Liver (tissue), 9 donors: ENCODE data around the gene RPL35. TPM values are rescaled to one million over a fixed set of nuclear protein-coding genes. Genes with fewer than 3 reads are reported as not detected.

Experiments used
- DNase-seq: peaks from one replicate; pipeline ENCODE4 v3.0.0-alpha.2; 2017; ENCODE audit warnings: low spot score
- H3K27ac ChIP-seq, 2 donors: one replicate each; pipeline ENCODE4 v1.7.0; 2013; ENCODE audit warnings: inconsistent platforms in 2 of 2, low read length in 2 of 2, control low read depth in 1 of 2, low read depth in 1 of 2, mild to moderate bottlenecking in 1 of 2
- H3K27me3 ChIP-seq, 4 donors: one replicate each; pipeline versions ENCODE4 v1.6.1 to v1.7.0; 2013; ENCODE audit warnings: low read length in 3 of 4, inconsistent platforms in 1 of 4, mild to moderate bottlenecking in 1 of 4, moderate library complexity in 1 of 4; ENCODE audit not compliant: control insufficient read depth in 4 of 4, insufficient read depth in 4 of 4
- H3K36me3 ChIP-seq, 4 donors: one replicate each; pipeline versions ENCODE4 v1.6.1 to v1.7.0; 2013; ENCODE audit warnings: low read length in 3 of 4, mild to moderate bottlenecking in 3 of 4, low read depth in 1 of 4, moderate library complexity in 1 of 4; ENCODE audit not compliant: control insufficient read depth in 4 of 4, insufficient read depth in 3 of 4
- H3K4me1 ChIP-seq, 4 donors: one replicate each; pipeline versions ENCODE4 v1.6.1 to v1.7.0; 2013; ENCODE audit warnings: low read length in 3 of 4, mild to moderate bottlenecking in 3 of 4, moderate library complexity in 1 of 4; ENCODE audit not compliant: control insufficient read depth in 4 of 4, insufficient read depth in 4 of 4
- H3K4me3 ChIP-seq, 3 donors: one replicate each; pipeline versions ENCODE4 v1.6.1 to v1.7.0; 2013; ENCODE audit warnings: low read length in 3 of 3, control low read depth in 1 of 3, low read depth in 1 of 3, mild to moderate bottlenecking in 1 of 3
- H3K9ac ChIP-seq, 2 donors: one replicate each; pipeline ENCODE4 v1.7.0; 2013; ENCODE audit warnings: low read length in 2 of 2, mild to moderate bottlenecking in 2 of 2, moderate library complexity in 2 of 2, control low read depth in 1 of 2, low read depth in 1 of 2
- H3K9me3 ChIP-seq, 4 donors: one replicate each; pipeline versions ENCODE4 v1.6.1 to v1.7.0; 2013; ENCODE audit warnings: low read length in 3 of 4; ENCODE audit not compliant: control insufficient read depth in 4 of 4
- ATF3 ChIP-seq: IDR thresholded peaks from 2 replicates; pipeline ENCODE4 v1.6.1; 2016; ENCODE audit warnings: antibody characterized with exemption
- CTCF ChIP-seq: fragments of 150-350 bp; IDR thresholded peaks from 2 replicates; pipeline ENCODE4 v1.5.1; 2017; ENCODE audit warnings: improper control_type of control experiment, low read depth, low read length; ENCODE audit not compliant: missing input control
- EGR1 ChIP-seq, 2 donors: IDR thresholded peaks; 2 replicates each; pipeline ENCODE4 v1.6.1; 2016 to 2018; ENCODE audit warnings: antibody characterized with exemption in 2 of 2, low read depth in 2 of 2
- FOXA1 ChIP-seq: IDR thresholded peaks from 2 replicates; pipeline ENCODE4 v1.6.1; 2016; ENCODE audit warnings: antibody characterized with exemption
- FOXA2 ChIP-seq: IDR thresholded peaks from 2 replicates; pipeline ENCODE4 v1.6.1; 2016; ENCODE audit warnings: antibody characterized with exemption
- GABPA ChIP-seq, 2 donors: IDR thresholded peaks in 1 of 2; conservative IDR thresholded peaks in 1 of 2; 2 replicates each; pipeline ENCODE4 v1.6.1; 2016; ENCODE audit warnings: antibody characterized with exemption in 2 of 2, mild to moderate bottlenecking in 1 of 2, moderate library complexity in 1 of 2
- HNF4A ChIP-seq, 2 donors: conservative IDR thresholded peaks; 2 replicates each; pipeline ENCODE4 v1.6.1; 2016; ENCODE audit warnings: antibody characterized with exemption in 2 of 2, mild to moderate bottlenecking in 2 of 2
- HNF4G ChIP-seq: IDR thresholded peaks from 2 replicates; pipeline ENCODE4 v1.6.1; 2016; ENCODE audit warnings: antibody characterized with exemption
- JUND ChIP-seq, 2 donors: IDR thresholded peaks; 2 replicates each; pipeline ENCODE4 v1.6.1; 2016; ENCODE audit warnings: antibody characterized with exemption in 2 of 2
- MAX ChIP-seq: IDR thresholded peaks from 2 replicates; pipeline ENCODE4 v1.6.1; 2016; ENCODE audit warnings: antibody characterized with exemption
- NR2F2 ChIP-seq: IDR thresholded peaks from 2 replicates; pipeline ENCODE4 v1.6.1; 2016; ENCODE audit warnings: antibody characterized with exemption
- RAD21 ChIP-seq, 2 donors: IDR thresholded peaks; 2 replicates each; pipeline ENCODE4 v1.6.1; 2016; ENCODE audit warnings: antibody characterized with exemption in 2 of 2, mild to moderate bottlenecking in 2 of 2
- REST ChIP-seq: IDR thresholded peaks from 2 replicates; pipeline ENCODE4 v1.6.1; 2016; ENCODE audit warnings: antibody characterized with exemption, mild to moderate bottlenecking
- RXRA ChIP-seq, 2 donors: IDR thresholded peaks; 2 replicates each; pipeline ENCODE4 v1.6.1; 2017 to 2018; ENCODE audit warnings: antibody characterized with exemption in 2 of 2, mild to moderate bottlenecking in 1 of 2
- SP1 ChIP-seq: IDR thresholded peaks from 2 replicates; pipeline ENCODE4 v1.6.1; 2018; ENCODE audit warnings: antibody characterized with exemption, mild to moderate bottlenecking
- YY1 ChIP-seq: IDR thresholded peaks from 2 replicates; pipeline ENCODE4 v1.6.1; 2016; ENCODE audit warnings: antibody characterized with exemption, mild to moderate bottlenecking
- ZBTB33 ChIP-seq: IDR thresholded peaks from 2 replicates; pipeline ENCODE4 v1.6.1; 2016; ENCODE audit warnings: antibody characterized with exemption
- WGBS: extraction: QIAGEN DNeasy Blood & Tissue Kit; methylation state at CpG from one replicate; pipeline ENCODE4 v1.1.7; 2013; 5-methylcytosine and 5-hydroxymethylcytosine counted together
- polyA plus RNA-seq, 2 donors: library from polyadenylated mRNA; stranded (reverse) in 1 of 2; unstranded in 1 of 2; fragments of 200-250 nt in 1 of 2; fragments of >200 nt in 1 of 2; fragmentation: Nextera tagmentation in 1 of 2; extraction: Ambion mirVana in 1 of 2; gene quantifications; one replicate each; pipeline versions ENCODE4 v1.2.1 to v1.2.3, GENCODE V29; 2013 to 2015
- total RNA-seq, 2 donors: library from RNA; depleted of rRNA; stranded (reverse); fragments of >200 nt; gene quantifications; one replicate each; pipeline ENCODE4 v1.2.3, GENCODE V29; 2014
- donor health status: healthy.
- donor health status: healthy.
- donor health status: healthy.
- donor health status: healthy.
- donor health status: healthy.

Gene RPL35
- total and polyA plus RNA-seq, 4 donors, result 623 to 1,101 (median 703) TPM

DNA sequence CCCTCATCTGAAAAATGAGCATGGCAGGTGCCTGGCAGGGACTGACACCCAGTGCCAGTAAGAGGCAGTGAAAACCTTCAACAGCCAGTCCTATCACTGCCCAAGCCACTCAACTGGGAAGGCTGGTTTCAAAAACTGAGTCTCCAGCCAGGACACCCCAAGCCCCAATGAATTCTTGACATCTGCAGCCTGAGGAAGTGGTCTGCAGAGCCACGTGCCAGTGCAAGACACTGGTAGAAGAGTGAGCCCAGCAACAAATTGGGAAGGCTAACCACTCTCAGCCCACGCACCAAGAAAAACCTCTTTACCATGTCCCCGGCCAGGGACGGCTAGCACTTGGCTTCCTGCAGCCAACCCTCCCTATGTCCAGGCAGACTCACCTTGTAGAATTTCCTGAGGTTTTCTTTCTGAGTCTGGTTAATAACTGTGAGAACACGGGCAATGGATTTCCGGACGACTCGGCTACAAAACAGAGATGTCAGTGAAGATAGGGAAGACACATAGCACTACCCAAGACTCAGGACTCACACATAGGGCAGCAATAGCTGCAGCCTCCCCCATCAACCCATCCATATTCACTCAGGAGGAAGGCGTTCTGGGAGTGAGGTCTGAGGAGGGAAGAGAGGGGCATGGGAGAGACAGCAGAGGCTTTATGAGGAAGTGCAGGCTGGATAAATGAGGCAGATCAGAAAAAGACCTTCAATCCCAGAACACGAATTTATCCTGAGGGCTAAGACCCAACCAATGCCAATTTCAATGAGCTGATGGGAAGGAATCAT is 1.8 kb downstream of the RPL35 start (continued):
- TF ChIP-seq CTCF, result no peak
- TF ChIP-seq RAD21 (IDR thresholded peaks at IDR 0.05), result no peak
- TF ChIP-seq SP1, result no peak
- no peak for TF ChIP-seq HNF4A (conservative IDR thresholded peaks at IDR 0.05)

- peaks cover 0 to 19% (median 13%) of the 10 kb centered on the region in 4 donors for H3K4me1 ChIP-seq
- DNase-seq, result no peak
Observed at GRCh38 chr9:124858330-124859046, 3.3 kb downstream of the RPL35 start.

More at GRCh38 chr9:124858330-124859046, 3.3 kb downstream of the RPL35 start:
- no peak overlapping the region for H3K9ac ChIP-seq
- peaks cover 15 to 40% (median 25%) of the 10 kb centered on the region in 4 donors for H3K36me3 ChIP-seq
- H3K27ac ChIP-seq, result no peak overlapping the region
- WGBS, result 85% methylated on average over 9 of the region's 9 CpGs
- no peak for TF ChIP-seq HNF4A (conservative IDR thresholded peaks at IDR 0.05)
- TF ChIP-seq GABPA (IDR thresholded peaks at IDR 0.05 in 1 of 2, conservative IDR thresholded peaks at IDR 0.05 in 1 of 2), result no peak
- no peak for TF ChIP-seq FOXA2
- TF ChIP-seq ATF3, result no peak
- no peak for TF ChIP-seq HNF4G
- no peak for TF ChIP-seq RAD21 (IDR thresholded peaks at IDR 0.05)
- TF ChIP-seq MAX, result no peak
- TF ChIP-seq JUND (IDR thresholded peaks at IDR 0.05), result no peak
- no peak for TF ChIP-seq RXRA (IDR thresholded peaks at IDR 0.05)
- TF ChIP-seq EGR1 (IDR thresholded peaks at IDR 0.05; ENCODE audit: low read depth in 2 of 2), result no peak
- no peak for TF ChIP-seq ZBTB33
- TF ChIP-seq REST, result no peak
- TF ChIP-seq YY1, result no peak
- TF ChIP-seq NR2F2, result no peak
- TF ChIP-seq FOXA1, result no peak
- H3K9me3 ChIP-seq, result no peaks in the 10 kb centered on the region
- H3K4me3 ChIP-seq, result no peak overlapping the region
- no peaks in the 10 kb centered on the region for H3K27me3 ChIP-seq
